ENCODE measurements around the gene SV2C. TPM values are rescaled to one million over a fixed set of nuclear protein-coding genes. Genes with fewer than 3 reads are reported as not detected.

The SV2C gene
- total RNA-seq, 1 donor from 2014 or later, result 0.15 TPM

- Mint-ChIP-seq H3K27ac (no peak overlapping the region), H3K4me1 (no peaks in the 10 kb centered on the region), H3K4me3 (no peak overlapping the region), H3K9me3 (no peaks in the 10 kb centered on the region), H3K36me3 (no peaks in the 10 kb centered on the region), H3K27me3 (ENCODE audit: insufficient read depth, low read depth) (peaks cover 11% of the 10 kb centered on the region)
- H3K9me3 ChIP-seq (ENCODE audit: low read depth), result no peaks in the 10 kb centered on the region
- no peaks in the 10 kb centered on the region for H3F3A ChIP-seq (ENCODE audit: low read depth)
- no peaks in the 10 kb centered on the region for H3K4me1 ChIP-seq
- no peak overlapping the region for H2AFZ ChIP-seq (replicated peaks)
- H3K27me3 ChIP-seq, result peaks cover 72% of the 10 kb centered on the region
- no peak overlapping the region for H3K4me2 ChIP-seq
- H4K20me1 ChIP-seq (ENCODE audit: low read depth), result no peaks in the 10 kb centered on the region
- peak; percentile 70 for DNase-seq (ENCODE audit: low spot score)
- H3K4me3 ChIP-seq, result no peak overlapping the region
- H3K27ac ChIP-seq, result no peak overlapping the region
- TF ChIP-seq CTCF (IDR thresholded peaks at IDR 0.05) (peak; percentile 90), EZH2 (IDR thresholded peaks at IDR 0.05) (no peak), EZH2phosphoT487 (IDR thresholded peaks at IDR 0.05) (no peak)
- no peaks in the 10 kb centered on the region for H3K79me2 ChIP-seq (ENCODE audit: low read depth)
- no peak overlapping the region for H3K9ac ChIP-seq
- no peaks in the 10 kb centered on the region for H3K36me3 ChIP-seq
Observed at GRCh38 chr5:76074487-76075065, 8.6 kb upstream of the SV2C start.

GRCh38 chr5:76081811-76082771 lies 1.1 kb upstream of the SV2C start:
- Mint-ChIP-seq H3K27me3 (ENCODE audit: insufficient read depth, low read depth) (peaks cover 36% of the 10 kb centered on the region), H3K4me3 (peak overlapping the region; percentile 96), H3K9me3 (no peaks in the 10 kb centered on the region), H3K27ac (peak overlapping the region; percentile 21), H3K4me1 (peaks cover 30% of the 10 kb centered on the region), H3K36me3 (no peaks in the 10 kb centered on the region)
- no peak overlapping the region for H3K27ac ChIP-seq
- H2AFZ ChIP-seq (replicated peaks), result peak overlapping the region; percentile 77
- DNase-seq (ENCODE audit: low spot score), result peak; percentile 45
- TF ChIP-seq EZH2phosphoT487 (IDR thresholded peaks at IDR 0.05) (peak; percentile 84), EZH2 (IDR thresholded peaks at IDR 0.05) (peak; percentile 84), CTCF (IDR thresholded peaks at IDR 0.05) (no peak)
- H3K79me2 ChIP-seq (ENCODE audit: low read depth), result no peaks in the 10 kb centered on the region
- no peaks in the 10 kb centered on the region for H3K9me3 ChIP-seq (ENCODE audit: low read depth)
- H3F3A ChIP-seq (ENCODE audit: low read depth), result peaks cover 27% of the 10 kb centered on the region
- peaks cover 23% of the 10 kb centered on the region for H3K4me1 ChIP-seq
- peaks cover 31% of the 10 kb centered on the region for H4K20me1 ChIP-seq (ENCODE audit: low read depth)
- no peak overlapping the region for H3K9ac ChIP-seq
- H3K27me3 ChIP-seq, result peaks cover 100% of the 10 kb centered on the region
- H3K4me3 ChIP-seq, result peak overlapping the region; percentile 50
- H3K4me2 ChIP-seq, result peak overlapping the region; percentile 91
- no peaks in the 10 kb centered on the region for H3K36me3 ChIP-seq

GRCh38 chr5:76083555-76084495 lies 642 bp downstream of the SV2C start:
- Mint-ChIP-seq H3K4me3 (peak overlapping the region; percentile 96), H3K4me1 (peaks cover 30% of the 10 kb centered on the region), H3K9me3 (no peaks in the 10 kb centered on the region), H3K36me3 (no peaks in the 10 kb centered on the region), H3K27ac (peak overlapping the region; percentile 74), H3K27me3 (ENCODE audit: insufficient read depth, low read depth) (peaks cover 30% of the 10 kb centered on the region)
- Histone ChIP-seq H3F3A (ENCODE audit: low read depth) (peaks cover 27% of the 10 kb centered on the region), H3K9me3 (ENCODE audit: low read depth) (no peaks in the 10 kb centered on the region), H3K27ac (no peak overlapping the region), H3K4me3 (peak overlapping the region; percentile 50), H3K79me2 (ENCODE audit: low read depth) (no peaks in the 10 kb centered on the region), H2AFZ (replicated peaks) (peak overlapping the region; percentile 63), H3K27me3 (peaks cover 99% of the 10 kb centered on the region), H3K4me2 (peak overlapping the region; percentile 91), H3K36me3 (no peaks in the 10 kb centered on the region), H4K20me1 (ENCODE audit: low read depth) (peaks cover 31% of the 10 kb centered on the region), H3K9ac (no peak overlapping the region), H3K4me1 (peaks cover 23% of the 10 kb centered on the region)
- peak; percentile 80 for DNase-seq (ENCODE audit: low spot score)
- TF ChIP-seq CTCF (IDR thresholded peaks at IDR 0.05), result no peak
- TF ChIP-seq EZH2phosphoT487 (IDR thresholded peaks at IDR 0.05), result peak; percentile 83
- TF ChIP-seq EZH2 (IDR thresholded peaks at IDR 0.05), result peak; percentile 93
